Upper lobe of right lung (tissue), 1 donor: ENCODE results near the gene TBC1D23. TPM values are rescaled to one million over a fixed set of nuclear protein-coding genes. Genes with fewer than 3 reads are reported as not detected.

Experiments used
- ATAC-seq: fragments of 200-7000 bp; cut with Tn5 transposase; one replicate; pipeline ENCODE4 v1.9.1; 2020; ENCODE audit warnings: mild to moderate bottlenecking, moderate library complexity
- DNase-seq: peaks from one replicate; pipeline ENCODE4 v3.0.0-alpha.2; 2020
- H3K27ac ChIP-seq: fragments of 200-600 bp; one replicate; pipeline ENCODE4 v1.8.0; 2022
- H3K27me3 ChIP-seq: fragments of 200-600 bp; one replicate; pipeline ENCODE4 v1.8.0; 2022; ENCODE audit warnings: mild to moderate bottlenecking
- H3K36me3 ChIP-seq: fragments of 200-600 bp; one replicate; pipeline ENCODE4 v1.8.0; 2022
- H3K4me1 ChIP-seq: fragments of 200-600 bp; one replicate; pipeline ENCODE4 v1.8.0; 2022
- H3K4me3 ChIP-seq: fragments of 200-600 bp; one replicate; pipeline ENCODE4 v1.8.0; 2022; ENCODE audit warnings: mild to moderate bottlenecking
- H3K9me3 ChIP-seq: fragments of 200-600 bp; one replicate; pipeline ENCODE4 v1.8.0; 2022
- intact Hi-C: fragments of 100-400 bp; cut with DNase I; formaldehyde crosslinking; loops from one replicate; pipeline ENCODE4 v1.11.0; 2022
- long read RNA-seq: library from polyadenylated mRNA; unstranded; transcript quantifications from one replicate; pipeline ENCODE4 v2.0.0, GENCODE V29; 2021
- total RNA-seq: library from RNA; stranded (reverse); fragmentation: NEBNext Ultra II Directional; extraction: Animal tissue kit (Norgen Biotek cat#: 25700); gene quantifications from one replicate; pipeline ENCODE4 v1.2.1, GENCODE V29; 2021
- TF ChIP-seq, protein P1 (sequence below): fragments of 200-600 bp; IDR thresholded peaks from one replicate; pipeline ENCODE4 v1.8.0; 2022; ENCODE audit warnings: antibody characterized with exemption
- donor health status: DM: no; HTN: yes; CAD: no; lungs with severe emphysema.

The TBC1D23 gene
- total RNA-seq = 47.4 TPM
- long read RNA-seq, transcript TBC1D23-201 (18 exons, 3,656 nt) = minor isoform, 11 of 83 reads
- long read RNA-seq, transcript TBC1D23-202 (19 exons, 3,677 nt) = major isoform, 57 of 83 reads
- long read RNA-seq, partial matches to known transcripts = 4 of 83 reads
- long read RNA-seq, other reads (novel, unspliced or antisense) = 11 of 83 reads

DNA sequence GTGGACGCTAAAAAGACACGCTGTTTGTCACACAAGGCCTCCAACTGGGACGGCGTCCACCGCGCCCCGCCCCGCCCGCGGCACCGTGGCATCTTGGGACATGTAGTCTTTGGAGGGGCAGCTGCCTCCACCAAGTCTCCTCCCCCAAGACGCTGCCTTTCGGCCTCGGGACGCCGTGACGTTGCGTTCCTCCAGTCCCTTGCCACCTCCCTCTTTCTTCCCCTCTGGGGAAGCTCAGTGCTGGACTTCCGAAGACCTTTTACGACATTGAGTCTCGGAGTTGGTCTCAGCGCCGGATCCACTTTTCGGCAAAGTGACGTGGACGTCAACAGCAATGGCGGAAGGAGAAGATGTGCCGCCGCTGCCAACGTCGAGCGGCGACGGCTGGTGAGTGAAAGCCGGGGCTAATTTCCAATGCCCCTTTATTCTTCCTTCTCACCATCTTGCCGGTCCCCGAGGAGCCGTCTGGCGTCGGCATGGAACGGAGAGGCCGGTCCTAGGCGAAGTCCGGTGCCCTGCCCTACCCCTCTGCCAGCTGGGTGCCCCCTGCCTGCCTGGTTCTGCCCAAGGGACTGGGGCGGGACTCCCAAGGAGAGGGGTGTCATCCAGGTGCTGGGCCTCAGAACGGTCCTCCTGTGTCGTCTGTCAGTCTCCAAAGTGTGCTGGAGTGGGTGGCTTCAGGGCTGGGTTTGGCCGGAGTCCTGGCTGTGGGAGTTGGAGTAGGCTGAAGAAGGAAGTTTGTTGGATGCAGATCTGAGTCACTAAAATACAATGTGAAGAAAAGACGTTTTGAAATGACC, at the start of gene TBC1D23:
TSS of gene TBC1D23 (plus strand) at position 308 of the 800 bp plus-strand sequence. CDS start at position 335, 27 bp downstream.
- DNase-seq = peak; percentile 99
- Histone ChIP-seq H3K27ac (peak within 1 kb of the TSS; percentile 98), H3K27me3 (no peaks in the 10 kb centered on the region), H3K4me3 (peak within 1 kb of the TSS; percentile 95), H3K9me3 (no peaks in the 10 kb centered on the region), H3K36me3 (no peaks in the 10 kb centered on the region), H3K4me1 (peaks cover 32% of the 10 kb centered on the region)
- peak; percentile 100 for ATAC-seq
- intact Hi-C loops = no loop called here
- TF ChIP-seq, protein P1, sequence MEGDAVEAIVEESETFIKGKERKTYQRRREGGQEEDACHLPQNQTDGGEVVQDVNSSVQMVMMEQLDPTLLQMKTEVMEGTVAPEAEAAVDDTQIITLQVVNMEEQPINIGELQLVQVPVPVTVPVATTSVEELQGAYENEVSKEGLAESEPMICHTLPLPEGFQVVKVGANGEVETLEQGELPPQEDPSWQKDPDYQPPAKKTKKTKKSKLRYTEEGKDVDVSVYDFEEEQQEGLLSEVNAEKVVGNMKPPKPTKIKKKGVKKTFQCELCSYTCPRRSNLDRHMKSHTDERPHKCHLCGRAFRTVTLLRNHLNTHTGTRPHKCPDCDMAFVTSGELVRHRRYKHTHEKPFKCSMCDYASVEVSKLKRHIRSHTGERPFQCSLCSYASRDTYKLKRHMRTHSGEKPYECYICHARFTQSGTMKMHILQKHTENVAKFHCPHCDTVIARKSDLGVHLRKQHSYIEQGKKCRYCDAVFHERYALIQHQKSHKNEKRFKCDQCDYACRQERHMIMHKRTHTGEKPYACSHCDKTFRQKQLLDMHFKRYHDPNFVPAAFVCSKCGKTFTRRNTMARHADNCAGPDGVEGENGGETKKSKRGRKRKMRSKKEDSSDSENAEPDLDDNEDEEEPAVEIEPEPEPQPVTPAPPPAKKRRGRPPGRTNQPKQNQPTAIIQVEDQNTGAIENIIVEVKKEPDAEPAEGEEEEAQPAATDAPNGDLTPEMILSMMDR = peak; percentile 4

DNA sequence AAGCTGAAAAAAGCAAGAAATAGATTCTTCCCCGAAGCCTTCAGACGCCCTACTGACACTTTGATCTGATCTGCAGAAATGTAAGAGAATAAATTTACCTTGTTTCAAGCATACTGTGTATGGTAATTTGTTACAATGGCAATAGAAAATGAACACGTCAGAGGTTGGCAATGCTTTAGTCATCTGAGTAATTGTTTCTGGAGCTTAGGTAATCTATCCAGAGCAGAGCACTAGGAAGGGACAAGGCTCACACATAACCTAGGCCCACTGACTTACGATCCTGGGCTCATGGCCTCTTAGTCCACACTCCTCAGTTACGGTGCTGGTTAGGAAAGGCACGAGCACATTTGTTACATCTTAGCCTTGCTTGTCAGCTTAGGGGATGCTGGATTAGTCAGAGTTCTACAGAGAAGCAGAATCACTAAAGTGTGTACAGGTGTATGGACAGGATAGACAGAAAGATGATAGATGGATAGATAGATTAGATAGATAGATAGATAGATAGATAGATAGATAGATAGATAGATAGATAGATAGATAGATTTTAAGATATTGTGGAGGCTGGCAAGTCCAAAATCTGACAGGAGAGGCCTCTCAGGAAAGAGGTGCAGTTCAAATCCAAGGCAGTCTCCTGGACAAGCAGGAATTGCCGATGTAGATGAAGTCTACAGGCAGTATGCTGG, 46.8 kb upstream of the TBC1D23 start:
- intact Hi-C loops = no loop called here
- peaks cover 14% of the 10 kb centered on the region for H3K4me1 ChIP-seq
- H3K4me3 ChIP-seq = no peak overlapping the region
- no peaks in the 10 kb centered on the region for H3K27me3 ChIP-seq
- H3K9me3 ChIP-seq = no peaks in the 10 kb centered on the region
- TF ChIP-seq, protein P1 = no peak
- no peak overlapping the region for H3K27ac ChIP-seq
- H3K36me3 ChIP-seq = no peaks in the 10 kb centered on the region
- DNase-seq (no peak), ATAC-seq (no peak)

DNA sequence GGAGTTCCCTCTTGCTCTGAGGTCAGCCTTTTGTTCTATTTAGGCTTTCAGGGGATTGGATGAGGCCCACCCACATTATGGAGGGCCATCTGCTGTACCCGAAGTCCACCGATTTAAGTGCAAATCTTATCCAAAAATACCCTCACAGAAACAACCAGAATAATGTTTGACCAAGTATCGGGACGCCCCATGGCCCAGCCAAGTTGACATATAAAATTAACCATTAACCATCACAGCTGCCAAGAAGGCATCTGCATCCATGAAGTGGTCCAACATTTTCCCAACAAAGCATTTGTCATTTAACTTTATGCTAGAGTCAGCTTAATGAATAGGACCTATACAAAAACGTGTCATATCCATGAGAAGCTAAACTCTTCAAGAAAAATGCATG, 46.2 kb upstream of the TBC1D23 start:
- DNase-seq (no peak), ATAC-seq (no peak)
- no peak overlapping the region for H3K27ac ChIP-seq
- no peaks in the 10 kb centered on the region for H3K27me3 ChIP-seq
- no peaks in the 10 kb centered on the region for H3K36me3 ChIP-seq
- intact Hi-C loops = no loop called here
- H3K4me1 ChIP-seq = peaks cover 14% of the 10 kb centered on the region
- TF ChIP-seq, protein P1 = no peak
- no peaks in the 10 kb centered on the region for H3K9me3 ChIP-seq
- H3K4me3 ChIP-seq = no peak overlapping the region

DNA sequence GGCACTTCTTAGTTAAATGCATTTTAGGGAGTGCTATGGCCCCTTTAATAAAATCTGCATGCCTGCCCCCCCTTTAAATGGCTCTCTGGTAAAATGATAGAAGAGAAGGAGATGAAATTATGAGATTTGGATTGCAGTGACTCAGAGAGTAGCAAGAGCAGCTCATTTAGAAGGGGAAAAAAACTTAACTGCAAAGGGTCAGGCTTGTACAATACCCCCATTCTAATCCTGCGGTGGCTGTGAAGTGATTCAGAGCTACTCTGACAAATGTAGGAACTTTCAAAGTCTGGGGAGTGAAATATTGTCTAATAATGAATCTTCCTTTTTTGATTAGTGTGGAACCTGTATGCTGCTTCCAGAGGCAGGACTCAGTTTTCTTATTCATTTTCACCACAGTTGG, 44.1 kb upstream of the TBC1D23 start:
- no peak for DNase-seq
- no peaks in the 10 kb centered on the region for H3K36me3 ChIP-seq
- TF ChIP-seq, protein P1 = no peak
- no peaks in the 10 kb centered on the region for H3K27me3 ChIP-seq
- no peak overlapping the region for H3K4me3 ChIP-seq
- intact Hi-C loops = no loop called here
- no peak for ATAC-seq
- H3K27ac ChIP-seq = no peak overlapping the region
- H3K4me1 ChIP-seq = no peaks in the 10 kb centered on the region
- H3K9me3 ChIP-seq = no peaks in the 10 kb centered on the region

DNA sequence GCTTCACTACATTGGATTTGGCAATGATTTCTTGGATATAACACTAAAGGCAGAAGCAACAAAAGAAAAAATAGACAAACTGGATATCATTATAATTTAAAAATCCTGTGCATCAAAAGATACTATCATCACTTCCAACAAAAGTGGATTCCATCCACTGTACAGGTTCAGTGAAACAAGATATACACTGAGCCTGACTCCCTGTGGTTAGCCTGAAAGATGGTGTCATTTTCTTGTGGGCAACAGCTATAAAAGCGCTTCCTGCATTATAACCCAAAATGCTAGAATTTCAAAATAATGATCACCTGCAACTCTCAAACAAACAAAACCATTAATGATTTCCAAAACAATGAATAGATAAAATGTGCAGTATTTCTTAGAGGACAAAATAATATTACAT, 39.6 kb upstream of the TBC1D23 start:
- Histone ChIP-seq H3K4me3 (no peak overlapping the region), H3K27me3 (no peaks in the 10 kb centered on the region), H3K36me3 (no peaks in the 10 kb centered on the region), H3K4me1 (no peaks in the 10 kb centered on the region), H3K9me3 (no peaks in the 10 kb centered on the region), H3K27ac (no peak overlapping the region)
- TF ChIP-seq, protein P1 = no peak
- intact Hi-C loops = no loop called here
- DNase-seq (no peak), ATAC-seq (no peak)
